Nephron progenitor cell (in vitro differentiated cells): ENCODE measurements around the gene PMP22.
A peak's percentile ranks its signal among the peaks of the same experiment; 100 is the strongest.
"Not testable (repeated sequence)": the region's sequence is repeated elsewhere in the genome, so short reads cannot be mapped to it uniquely, and the experiment has no call there.

Experiments
- DNase-seq: peaks from one replicate; pipeline ENCODE4 v3.0.0; 2021
- H3K27ac Mint-ChIP-seq: 2 replicates; pipeline ENCODE4 v1.8.0; 2021; ENCODE audit warnings: mild to moderate bottlenecking, moderate library complexity, mixed read lengths
- H3K27me3 Mint-ChIP-seq: 2 replicates; pipeline ENCODE4 v1.8.0; 2021; ENCODE audit warnings: mild to moderate bottlenecking, low read depth, mixed read lengths; ENCODE audit not compliant: poor library complexity
- H3K36me3 Mint-ChIP-seq: 2 replicates; pipeline ENCODE4 v1.8.0; 2021; ENCODE audit warnings: low read depth, mixed read lengths
- H3K4me1 Mint-ChIP-seq: 2 replicates; pipeline ENCODE4 v1.8.0; 2021; ENCODE audit warnings: mixed read lengths
- H3K4me3 Mint-ChIP-seq: 2 replicates; pipeline ENCODE4 v1.8.0; 2021; ENCODE audit warnings: mild to moderate bottlenecking, moderate library complexity, mixed read lengths
- H3K9me3 Mint-ChIP-seq: 2 replicates; pipeline ENCODE4 v1.8.0; 2021; ENCODE audit warnings: mild to moderate bottlenecking, moderate library complexity, mixed read lengths
- CTCF ChIP-seq: fragments of 200-600 bp; sonication (generic); IDR thresholded peaks from 2 replicates; pipeline ENCODE4 v1.5.0; 2021; ENCODE audit warnings: antibody characterized with exemption

PMP22 gene

GRCh38 chr17:15232517-15232915, 32.6 kb downstream of the PMP22 start:
- Mint-ChIP-seq H3K36me3 (no peaks in the 10 kb centered on the region), H3K4me1 (peaks cover 5% of the 10 kb centered on the region), H3K9me3 (no peaks in the 10 kb centered on the region), H3K27me3 (peaks cover 8% of the 10 kb centered on the region), H3K4me3 (no peak overlapping the region), H3K27ac (peak overlapping the region; percentile 12)
- no peak for TF ChIP-seq CTCF
- DNase-seq: no peak

GRCh38 chr17:15231851-15232516, 33.1 kb downstream of the PMP22 start:
- H3K9me3 Mint-ChIP-seq: no peaks in the 10 kb centered on the region
- peaks cover 8% of the 10 kb centered on the region for H3K27me3 Mint-ChIP-seq
- H3K4me1 Mint-ChIP-seq: peaks cover 5% of the 10 kb centered on the region
- no peak overlapping the region for H3K4me3 Mint-ChIP-seq
- no peaks in the 10 kb centered on the region for H3K36me3 Mint-ChIP-seq
- H3K27ac Mint-ChIP-seq: no peak overlapping the region
- DNase-seq: no peak
- no peak for TF ChIP-seq CTCF

- no peak for TF ChIP-seq CTCF
- Mint-ChIP-seq H3K4me3 (no peak overlapping the region), H3K36me3 (no peaks in the 10 kb centered on the region), H3K4me1 (peaks cover 5% of the 10 kb centered on the region), H3K27me3 (peaks cover 11% of the 10 kb centered on the region), H3K27ac (no peak overlapping the region), H3K9me3 (no peaks in the 10 kb centered on the region)
- no peak for DNase-seq
Observed at GRCh38 chr17:15230866-15231265, 34.3 kb downstream of the PMP22 start.

- not testable (repeated sequence) for H3K9me3 Mint-ChIP-seq, H3K36me3 Mint-ChIP-seq, H3K4me3 Mint-ChIP-seq, H3K27ac Mint-ChIP-seq, H3K4me1 Mint-ChIP-seq, H3K27me3 Mint-ChIP-seq, DNase-seq
Observed at GRCh38 chr17:15221827-15222226, 43.3 kb downstream of the PMP22 start.

GRCh38 chr17:15220785-15221184, 44.3 kb downstream of the PMP22 start:
- DNase-seq: no peak
- Mint-ChIP-seq H3K36me3 (no peaks in the 10 kb centered on the region), H3K4me1 (no peaks in the 10 kb centered on the region), H3K4me3 (no peak overlapping the region), H3K27ac (no peak overlapping the region), H3K27me3 (peaks cover 4% of the 10 kb centered on the region), H3K9me3 (peaks cover 10% of the 10 kb centered on the region)
- TF ChIP-seq CTCF: no peak

GRCh38 chr17:15216481-15216880, 48.6 kb downstream of the PMP22 start:
- Mint-ChIP-seq H3K36me3 (no peaks in the 10 kb centered on the region), H3K4me1 (no peaks in the 10 kb centered on the region), H3K4me3 (no peak overlapping the region), H3K27ac (no peak overlapping the region), H3K9me3 (peaks cover 4% of the 10 kb centered on the region), H3K27me3 (peaks cover 4% of the 10 kb centered on the region)
- TF ChIP-seq CTCF: no peak
- no peak for DNase-seq
